H9 (cell line): ENCODE data around the gene EPB41L4B. TPM values are rescaled to one million over a fixed set of nuclear protein-coding genes. Genes with fewer than 3 reads are reported as not detected.

Source experiments
- DNase-seq: peaks from one replicate; pipeline ENCODE4 v3.0.0-alpha.2; 2017
- H2AFZ ChIP-seq: one replicate; pipeline ENCODE4 v1.6.1; 2013; ENCODE audit warnings: mild to moderate bottlenecking, low read length, control low read depth, moderate library complexity
- H2AK5ac ChIP-seq: 2 replicates; pipeline ENCODE4 v1.6.1; 2013; ENCODE audit warnings: low read length, control low read depth, mixed read lengths; ENCODE audit not compliant: insufficient read length
- H2BK120ac ChIP-seq: one replicate; pipeline ENCODE4 v1.6.1; 2013; ENCODE audit warnings: low read depth, mild to moderate bottlenecking, low read length, control low read depth, inconsistent platforms; ENCODE audit not compliant: poor library complexity, severe bottlenecking
- H2BK12ac ChIP-seq: 2 replicates; pipeline ENCODE4 v1.6.1; 2013; ENCODE audit warnings: low read length, control low read depth, mixed read lengths, low read depth; ENCODE audit not compliant: insufficient read length
- H2BK15ac ChIP-seq: 2 replicates; pipeline ENCODE4 v1.6.1; 2013; ENCODE audit warnings: low read depth, low read length, control low read depth
- H2BK20ac ChIP-seq: one replicate; pipeline ENCODE4 v1.6.1; 2013; ENCODE audit warnings: low read depth, mild to moderate bottlenecking, low read length, control low read depth, inconsistent platforms; ENCODE audit not compliant: poor library complexity, severe bottlenecking
- H2BK5ac ChIP-seq: 2 replicates; pipeline ENCODE4 v1.6.1; 2013; ENCODE audit warnings: low read length, control low read depth, mixed read lengths; ENCODE audit not compliant: insufficient read length
- H3K14ac ChIP-seq: 2 replicates; pipeline ENCODE4 v1.6.1; 2013; ENCODE audit warnings: low read length, control low read depth; ENCODE audit not compliant: insufficient read depth
- H3K18ac ChIP-seq: 2 replicates; pipeline ENCODE4 v1.6.1; 2013; ENCODE audit warnings: low read depth, mild to moderate bottlenecking, mixed read lengths, low read length, control low read depth; ENCODE audit not compliant: insufficient read length
- H3K23ac ChIP-seq: 2 replicates; pipeline ENCODE4 v1.6.1; 2013; ENCODE audit warnings: low read length, control low read depth, mixed read lengths, low read depth; ENCODE audit not compliant: insufficient read length
- H3K23me2 ChIP-seq: 2 replicates; pipeline ENCODE4 v1.6.1; 2013; ENCODE audit warnings: low read depth, mild to moderate bottlenecking, mixed read lengths, low read length, control low read depth; ENCODE audit not compliant: insufficient read length, poor library complexity, severe bottlenecking
- H3K27ac ChIP-seq: 2 replicates; pipeline ENCODE4 v1.5.1; 2013; ENCODE audit warnings: low read length, control low read depth, mixed read lengths, low read depth; ENCODE audit not compliant: insufficient read length
- H3K27me3 ChIP-seq: 2 replicates; pipeline ENCODE4 v1.6.1; 2013; ENCODE audit warnings: low read length, control low read depth, inconsistent platforms; ENCODE audit not compliant: insufficient read depth
- H3K4ac ChIP-seq: 2 replicates; pipeline ENCODE4 v1.6.1; 2013; ENCODE audit warnings: low read depth, mild to moderate bottlenecking, control low read depth, inconsistent platforms, low read length, moderate library complexity
- H3K4me1 ChIP-seq: 2 replicates; pipeline ENCODE4 v1.6.1; 2013; ENCODE audit warnings: low read length, control low read depth, inconsistent platforms; ENCODE audit not compliant: insufficient read depth
- H3K4me2 ChIP-seq: 2 replicates; pipeline ENCODE4 v1.6.1; 2013; ENCODE audit warnings: low read length, control low read depth, mixed read lengths; ENCODE audit not compliant: insufficient read length, insufficient read depth
- H3K56ac ChIP-seq: 2 replicates; pipeline ENCODE4 v1.6.1; 2013; ENCODE audit warnings: low read depth, mild to moderate bottlenecking, mixed read lengths, low read length, control low read depth; ENCODE audit not compliant: insufficient read length
- H3K79me1 ChIP-seq: 2 replicates; pipeline ENCODE4 v1.6.1; 2013; ENCODE audit warnings: low read depth, mild to moderate bottlenecking, moderate library complexity, low read length, control low read depth, inconsistent platforms; ENCODE audit not compliant: insufficient read depth, poor library complexity, severe bottlenecking
- H3K79me2 ChIP-seq: 2 replicates; pipeline ENCODE4 v1.6.1; 2013; ENCODE audit warnings: low read length, control low read depth, inconsistent platforms; ENCODE audit not compliant: insufficient read depth
- H3K9ac ChIP-seq: 2 replicates; pipeline ENCODE4 v1.6.1; 2013; ENCODE audit warnings: low read length, control low read depth, mixed read lengths; ENCODE audit not compliant: insufficient read length; ENCODE audit errors: extremely low read depth
- H3K9me3 ChIP-seq: one replicate; pipeline ENCODE4 v1.6.1; 2013; ENCODE audit warnings: low read depth, low read length, inconsistent platforms; ENCODE audit not compliant: control insufficient read depth
- H3T11ph ChIP-seq: one replicate; pipeline ENCODE4 v1.6.1; 2013; ENCODE audit warnings: mild to moderate bottlenecking, low read length, control low read depth, inconsistent platforms
- H4K20me1 ChIP-seq: one replicate; pipeline ENCODE4 v1.6.1; 2013; ENCODE audit not compliant: control insufficient read depth, insufficient read length, insufficient read depth
- H4K5ac ChIP-seq: 2 replicates; pipeline ENCODE4 v1.6.1; 2013; ENCODE audit warnings: low read depth, mild to moderate bottlenecking, mixed read lengths, low read length, control low read depth; ENCODE audit not compliant: insufficient read length
- H4K8ac ChIP-seq: replicated peaks from 2 replicates; pipeline ENCODE4 v1.6.1; 2013; ENCODE audit warnings: low read length, control low read depth, mixed read lengths, low read depth; ENCODE audit not compliant: insufficient read length
- H4K91ac ChIP-seq: 2 replicates; pipeline ENCODE4 v1.6.1; 2013; ENCODE audit warnings: low read depth, mild to moderate bottlenecking, moderate library complexity, mixed read lengths, low read length, control low read depth; ENCODE audit not compliant: insufficient read length
- H3K27ac Mint-ChIP-seq, 3 experiments: 2 replicates in 2 of 3; 3 replicates in 1 of 3; pipeline ENCODE4 v1.8.0; 2020 to 2021; ENCODE audit warnings: mixed read lengths in 3 of 3, mild to moderate bottlenecking in 1 of 3, moderate library complexity in 1 of 3
- H3K27me3 Mint-ChIP-seq: 2 replicates; pipeline ENCODE4 v1.8.0; 2021; ENCODE audit warnings: low read depth, mild to moderate bottlenecking, moderate library complexity, mixed read lengths
- H3K36me3 Mint-ChIP-seq, 3 experiments: 2 replicates in 2 of 3; 3 replicates in 1 of 3; pipeline ENCODE4 v1.8.0; 2020 to 2021; ENCODE audit warnings: low read depth in 3 of 3, mixed read lengths in 3 of 3; ENCODE audit not compliant: insufficient read depth in 1 of 3
- H3K4me1 Mint-ChIP-seq, 2 experiments: 2 replicates each; pipeline ENCODE4 v1.8.0; 2020; ENCODE audit warnings: mixed read lengths in 2 of 2
- H3K4me3 Mint-ChIP-seq, 2 experiments: 2 replicates in 1 of 2; 3 replicates in 1 of 2; pipeline ENCODE4 v1.8.0; 2020 to 2021; ENCODE audit warnings: mild to moderate bottlenecking in 2 of 2, mixed read lengths in 2 of 2, moderate library complexity in 1 of 2
- H3K9me3 Mint-ChIP-seq, 2 experiments: 2 replicates in 1 of 2; 3 replicates in 1 of 2; pipeline ENCODE4 v1.8.0; 2020; ENCODE audit warnings: mild to moderate bottlenecking in 2 of 2, mixed read lengths in 2 of 2, moderate library complexity in 1 of 2
- CTCF ChIP-seq: fragments of 200-600 bp; sonication (generic); conservative IDR thresholded peaks from 3 replicates; pipeline ENCODE4 v1.8.0; 2021; ENCODE audit warnings: antibody characterized with exemption, mild to moderate bottlenecking
- WGBS: extraction: QIAGEN DNeasy Blood & Tissue Kit; methylation state at CpG from one replicate; pipeline ENCODE4 v1.1.7; 2013; ENCODE audit warnings: missing lambda C conversion rate, low lambda C conversion rate, mixed read lengths; ENCODE audit not compliant: insufficient read length; ENCODE audit errors: extremely low coverage; 5-methylcytosine and 5-hydroxymethylcytosine counted together
- total RNA-seq: library from RNA; stranded (reverse); gene quantifications from 2 replicates; pipeline ENCODE4 v1.2.1, GENCODE V29; 2021

The EPB41L4B gene
- total RNA-seq, 1 experiment from 2014 or later = 18.9 TPM

- H2BK20ac ChIP-seq = no peak overlapping the region
- H3K9me3 ChIP-seq = no peaks in the 10 kb centered on the region
- Mint-ChIP-seq H3K36me3 (no peaks in the 10 kb centered on the region), H3K9me3 (no peaks in the 10 kb centered on the region), H3K27me3 (no peaks in the 10 kb centered on the region), H3K4me3 (no peak overlapping the region), H3K27ac (no peak overlapping the region), H3K4me1 (peaks cover 2% of the 10 kb centered on the region in 2 experiments; a peak in 3 of 4 replicates)
- H4K8ac ChIP-seq = no peak overlapping the region
- no peak overlapping the region for H3K4me2 ChIP-seq
- H3K56ac ChIP-seq = no peak overlapping the region
- H2BK120ac ChIP-seq = no peak overlapping the region
- DNase-seq = no peak
- H3K4ac ChIP-seq = no peak overlapping the region
- no peak overlapping the region for H2AFZ ChIP-seq
- WGBS = no CpG with 5 or more reads among the region's 11 CpGs
- H3K9ac ChIP-seq = no peak overlapping the region
- H4K5ac ChIP-seq = no peak overlapping the region
- no peaks in the 10 kb centered on the region for H3K27me3 ChIP-seq
- TF ChIP-seq CTCF = no peak
- no peak overlapping the region for H3T11ph ChIP-seq
- no peaks in the 10 kb centered on the region for H3K4me1 ChIP-seq
- no peak overlapping the region for H3K18ac ChIP-seq
- no peak overlapping the region for H2BK15ac ChIP-seq
- no peak overlapping the region for H3K14ac ChIP-seq
- H2BK5ac ChIP-seq = no peak overlapping the region
- H3K79me2 ChIP-seq = no peaks in the 10 kb centered on the region
- no peak overlapping the region for H3K23ac ChIP-seq
- no peaks in the 10 kb centered on the region for H4K20me1 ChIP-seq
- H3K79me1 ChIP-seq = no peaks in the 10 kb centered on the region
- no peak overlapping the region for H2AK5ac ChIP-seq
- H2BK12ac ChIP-seq = no peak overlapping the region
- H3K23me2 ChIP-seq = no peaks in the 10 kb centered on the region
- H3K27ac ChIP-seq = no peak overlapping the region
- H4K91ac ChIP-seq = no peak overlapping the region
These were observed 107.4 kb downstream of the EPB41L4B start for GRCh38 chr9:109213285-109214121.
